Measurements from ENCODE around the gene KANK3. TPM values are rescaled to one million over a fixed set of nuclear protein-coding genes. Genes with fewer than 3 reads are reported as not detected.
A peak's percentile ranks its signal among the peaks of the same experiment; 100 is the strongest.

KANK3 gene
- total RNA-seq, 1 experiment from 2014 or later: 7.7 TPM

GRCh38 chr19:8361921-8362793 is 19.1 kb upstream of the KANK3 start:
- Histone ChIP-seq H3K4me1 (ENCODE audit: insufficient read depth, low read length) (peaks cover 4% of the 10 kb centered on the region; the same call in 1 of the 2 replicates), H4K5ac (ENCODE audit: insufficient read length, low read depth, low read length) (no peak overlapping the region), H2BK15ac (ENCODE audit: low read depth, low read length) (no peak overlapping the region), H2AFZ (ENCODE audit: low read length) (no peak overlapping the region), H4K91ac (ENCODE audit: insufficient read length, low read depth, low read length) (no peak overlapping the region), H3K27me3 (ENCODE audit: insufficient read depth, low read length) (no peaks in the 10 kb centered on the region; the same call in 1 of the 2 replicates), H3K27ac (ENCODE audit: insufficient read length, low read depth, low read length) (no peak overlapping the region), H2BK12ac (ENCODE audit: insufficient read length, low read depth, low read length) (no peak overlapping the region), H3K9me3 (ENCODE audit: control insufficient read depth, low read depth, low read length) (no peaks in the 10 kb centered on the region), H3K9ac (ENCODE audit: extremely low read depth, insufficient read length, low read length) (no peak overlapping the region), H3K79me1 (ENCODE audit: insufficient read depth, low read depth, low read length, poor library complexity, severe bottlenecking) (no peaks in the 10 kb centered on the region), H2BK20ac (ENCODE audit: low read depth, low read length, poor library complexity, severe bottlenecking) (no peak overlapping the region), H3K56ac (ENCODE audit: insufficient read length, low read depth, low read length) (no peak overlapping the region), H3T11ph (ENCODE audit: low read length) (no peak overlapping the region), H2BK120ac (ENCODE audit: low read depth, low read length, poor library complexity, severe bottlenecking) (no peak overlapping the region), H3K18ac (ENCODE audit: insufficient read length, low read depth, low read length) (no peak overlapping the region), H3K4me2 (ENCODE audit: insufficient read depth, insufficient read length, low read length) (no peak overlapping the region), H3K14ac (ENCODE audit: insufficient read depth, low read length) (no peak overlapping the region), H3K23ac (ENCODE audit: insufficient read length, low read depth, low read length) (no peak overlapping the region), H4K8ac (replicated peaks; ENCODE audit: insufficient read length, low read depth, low read length) (no peak overlapping the region), H3K4ac (ENCODE audit: low read depth, low read length) (no peak overlapping the region), H3K23me2 (ENCODE audit: insufficient read length, low read depth, low read length, poor library complexity, severe bottlenecking) (peaks cover 6% of the 10 kb centered on the region), H2AK5ac (ENCODE audit: insufficient read length, low read length) (no peak overlapping the region), H2BK5ac (ENCODE audit: insufficient read length, low read length) (no peak overlapping the region), H3K79me2 (ENCODE audit: insufficient read depth, low read length) (no peaks in the 10 kb centered on the region), H4K20me1 (ENCODE audit: control insufficient read depth, insufficient read depth, insufficient read length) (no peaks in the 10 kb centered on the region)
- Mint-ChIP-seq H3K4me3 (peak overlapping the region in 1 of 2 experiments; percentile 30; a peak in 1 of 5 replicates), H3K36me3 (ENCODE audit: insufficient read depth in 1 of 3, low read depth in 3 of 3) (no peaks in the 10 kb centered on the region; a peak in 2 of 7 replicates), H3K27ac (no peak overlapping the region), H3K9me3 (no peaks in the 10 kb centered on the region), H3K27me3 (ENCODE audit: low read depth) (peaks cover 52% of the 10 kb centered on the region), H3K4me1 (peaks cover 15 to 16% of the 10 kb centered on the region in 2 experiments)
- no peak for DNase-seq
- WGBS (ENCODE audit: extremely low coverage, insufficient read length, low lambda C conversion rate): no CpG with 5 or more reads among the region's 12 CpGs
- TF ChIP-seq CTCF (conservative IDR thresholded peaks at IDR 0.05): no peak
